Measurements from ENCODE around the gene STXBP6. TPM values are rescaled to one million over a fixed set of nuclear protein-coding genes. Genes with fewer than 3 reads are reported as not detected.

The STXBP6 gene
- total RNA-seq (2013; cell fraction: nucleolus; rRNA removed), result 12.3 and 12.7 TPM in 2 replicates
- 1.9 and 2.0 TPM in 2 replicates for total RNA-seq (2014; rRNA removed)
- 1.6 and 1.8 TPM in 2 replicates for total RNA-seq (2014; rRNA removed; fragmentation: Illumina TruSeq; extraction: Trizol)
- 1.5 and 1.7 TPM in 2 replicates for total RNA-seq (2021)
- 1.5 TPM for polyA plus RNA-seq (2011; ENCODE audit: low read depth)
- 47.3 and 58.0 TPM in 2 replicates for polyA plus RNA-seq (2011; rRNA removed)
- polyA plus RNA-seq (2011; cell fraction: cytosol; rRNA removed), result 22.5 and 28.7 TPM in 2 replicates
- polyA plus RNA-seq (2011; cell fraction: nucleus; rRNA removed), result 18.2 and 19.0 TPM in 2 replicates
- 2.4 and 4.4 TPM in 2 replicates for polyA plus RNA-seq (2012)
- 0.71 and 2.0 TPM in 2 replicates for polyA plus RNA-seq (2014; fragmentation: Illumina TruSeq; extraction: Trizol)
- 1 to 10 TPM; 1.2 to 1.8 TPM for polyA plus RNA-seq (2014; fragmentation: Nextera tagmentation; extraction: Ambion mirVana)
- 1.8 TPM in 2 replicates for polyA plus RNA-seq (2014; rRNA removed)
- 1 to 10 TPM; 1.9 to 2.8 TPM for polyA plus RNA-seq (2016; fragmentation: Nextera tagmentation; extraction: Ambion mirVana)
- polyA minus RNA-seq (2011; rRNA and poly(A)+ RNA removed), result 21.7 and 26.0 TPM in 2 replicates
- 5.1 and 6.0 TPM in 2 replicates for polyA minus RNA-seq (2011; cell fraction: cytosol; rRNA and poly(A)+ RNA removed)
- polyA minus RNA-seq (2011; cell fraction: nucleus; rRNA and poly(A)+ RNA removed), result 17.7 and 24.8 TPM in 2 replicates
- Bru-seq, nascent RNA, result percentile 77 among the genes with signal in this experiment
- percentile 56 among the genes with signal in this experiment for BruChase-seq, experiment 1, labeled RNA remaining after a 6-hour chase
- BruChase-seq, experiment 2, labeled RNA remaining after a 2-hour chase, result percentile 57 among the genes with signal in this experiment
- long read RNA-seq, experiment 1, full-length matches to known transcripts, result 5 of 29 reads
- long read RNA-seq, experiment 1, partial matches to known transcripts, result 5 of 29 reads
- long read RNA-seq, experiment 1, other reads (novel, unspliced or antisense), result 19 of 29 reads
- long read RNA-seq, experiment 2, full-length matches to known transcripts, result 3 of 165 reads
- long read RNA-seq, experiment 2, partial matches to known transcripts, result 20 of 165 reads
- long read RNA-seq, experiment 2, other reads (novel, unspliced or antisense), result 142 of 165 reads

DNA sequence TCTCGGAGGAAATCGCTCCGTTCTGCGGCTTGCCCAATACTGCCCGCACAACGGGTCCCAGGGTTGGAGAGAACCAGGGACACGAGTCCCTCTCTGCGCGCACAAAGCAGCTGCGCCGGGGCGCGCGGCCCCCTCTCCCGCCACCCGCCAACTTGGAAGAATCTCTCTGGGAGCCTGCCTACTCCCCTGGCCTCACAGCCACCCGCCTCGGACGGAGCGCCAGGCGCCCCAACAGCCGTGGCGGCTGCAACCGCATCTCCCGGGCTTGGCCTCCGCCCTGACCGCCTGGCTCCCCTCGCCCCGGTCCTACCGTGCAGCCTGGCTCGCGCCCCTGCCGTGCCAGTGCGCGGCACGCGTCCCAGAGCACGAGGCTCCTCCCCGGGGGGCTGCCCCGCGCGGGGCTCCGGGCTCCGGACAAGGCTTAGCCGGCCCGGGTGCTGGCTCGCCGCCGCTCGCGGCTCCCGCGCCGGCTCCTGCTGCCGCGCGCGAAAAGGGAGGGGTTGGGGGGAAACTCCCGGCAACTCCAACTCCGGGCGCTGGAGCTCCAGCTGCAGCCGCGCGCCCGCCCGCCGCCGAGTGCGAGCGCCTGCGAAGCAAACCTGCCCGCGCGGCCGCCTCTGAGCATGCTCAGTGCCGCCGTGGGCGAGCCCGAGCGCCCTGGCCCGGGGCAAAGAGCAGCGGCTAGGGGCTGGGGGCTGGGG, at the start of gene STXBP6:
Gene STXBP6 (minus strand): TSS at position 580 of the 701 bp plus-strand sequence. CDS start 75,329 bp downstream, outside the sequence.
- ChIA-PET RAD21 (ENCODE audit: unreplicated experiment) (interaction anchor here (1.1 to 1.4 kb wide), 2 partner anchors 20 to 241 kb away, joined by 3 read pairs; no protein-coding TSS in a partner anchor), POLR2A (interaction anchor here (0.5 kb wide), 1 partner anchor 46 kb away, joined by 4 read pairs; no protein-coding TSS in a partner anchor), SMC1A (ENCODE audit: uncharacterized antibody, unreplicated experiment) (interaction anchor here (1.3 to 1.6 kb wide), 2 partner anchors 10 to 82 kb away, joined by 4 to 5 read pairs; no protein-coding TSS in a partner anchor), CTCF (interaction anchor here (0.7 to 1.6 kb wide), 4 partner anchors 9 to 244 kb away, joined by 3 to 6 read pairs (median 4); no protein-coding TSS in a partner anchor)
- Histone ChIP-seq H3K4me2 (ENCODE audit: control insufficient read depth, insufficient read depth) (peak within 1 kb of the TSS; percentile 47; the same call in 1 of the 2 replicates), H3K9ac (ENCODE audit: control insufficient read depth, insufficient read depth, low read length) (no peak within 1 kb of the TSS), H3K36me3 (ENCODE audit: control insufficient read depth in 2 of 2, insufficient read depth in 2 of 2, low read length in 1 of 2) (no peaks in the 10 kb centered on the region), H3K4me3 (peak within 1 kb of the TSS; percentile 38), H3K79me2 (ENCODE audit: control insufficient read depth, insufficient read depth, low read length) (no peaks in the 10 kb centered on the region), H3K9me3 (replicated peaks; ENCODE audit: control insufficient read depth, insufficient read depth, low read length) (no peaks in the 10 kb centered on the region), H3K4me1 (ENCODE audit: control insufficient read depth, insufficient read depth, low read length) (no peaks in the 10 kb centered on the region), H4K20me1 (ENCODE audit: control insufficient read depth, insufficient read depth) (no peaks in the 10 kb centered on the region), H2AFZ (ENCODE audit: control insufficient read depth, low read depth, low read length) (peak within 1 kb of the TSS; percentile 13; the same call in 1 of the 2 replicates), H3K27ac (ENCODE audit: control insufficient read depth, insufficient read depth) (no peak within 1 kb of the TSS), H3K27me3 (replicated peaks in 1 of 2; ENCODE audit: control insufficient read depth in 2 of 2, insufficient read depth in 2 of 2, low read length in 1 of 2) (peaks cover 0 to 12% of the 10 kb centered on the region in 2 experiments; a peak in 1 of 4 replicates)
- no peak for FAIRE-seq
- WGBS (ENCODE audit: insufficient coverage, insufficient replicate concordance, low lambda C conversion rate, missing lambda C conversion rate), result 9% methylated on average over 66 of the region's 82 CpGs
- in situ Hi-C loops (cut with MboI), result no loop called here
- no TSS peak for BruUV-seq (replicated peaks)
- intact Hi-C loops (cut with micrococcal nuclease; ENCODE audit: unreplicated experiment), result no loop called here
- peak; percentile 85 for ATAC-seq
- no peak for DNase-seq (ENCODE audit: low read depth, low spot score)
- 0 out of 2 replicates have a peak, but pooled peaks have one; percentile 27 for TF ChIP-seq BACH1 (IDR thresholded peaks at IDR 0.05; ENCODE audit: borderline replicate concordance)
- peak; percentile 56 to 92; a peak in 3 of 4 replicates for TF ChIP-seq BHLHE40 (IDR thresholded peaks at IDR 0.05; ENCODE audit: borderline replicate concordance in 1 of 2, low read depth in 2 of 2, low read length in 1 of 2)
- peak; percentile 79 for TF ChIP-seq HDAC6 (IDR thresholded peaks at IDR 0.05; ENCODE audit: unreplicated experiment)
- 0 out of 2 replicates have a peak, but pooled peaks have one; percentile 32 for TF ChIP-seq NR2F1 (conservative IDR thresholded peaks at IDR 0.05)
- peak; percentile 26; the same call in 1 of the 2 replicates for TF ChIP-seq MAX (IDR thresholded peaks at IDR 0.05; ENCODE audit: low read depth, low read length)
- peak; percentile 55; the same call in 1 of the 2 replicates for TF ChIP-seq RB1 (IDR thresholded peaks at IDR 0.05; ENCODE audit: borderline replicate concordance)
- peak; percentile 78 for TF ChIP-seq LARP7 (IDR thresholded peaks at IDR 0.05)
- TF ChIP-seq SMARCA5 (IDR thresholded peaks at IDR 0.05), result peak; percentile 48; the same call in 1 of the 2 replicates
- peak; percentile 89 for TF ChIP-seq ZNF687 (IDR thresholded peaks at IDR 0.05)
- TF ChIP-seq YBX1 (IDR thresholded peaks at IDR 0.05), result no peak
- peak; percentile 88 for TF ChIP-seq IKZF1 (conservative IDR thresholded peaks at IDR 0.05)
- no peak for TF ChIP-seq CBX5 (IDR thresholded peaks at IDR 0.05; ENCODE audit: low read depth)
